ENCODE results near the gene MLX. TPM values are rescaled to one million over a fixed set of nuclear protein-coding genes. Genes with fewer than 3 reads are reported as not detected.
A peak's percentile ranks its signal among the peaks of the same experiment; 100 is the strongest.
"Not testable (repeated sequence)": the region's sequence is repeated elsewhere in the genome, so short reads cannot be mapped to it uniquely, and the experiment has no call there.

Gene MLX
- total RNA-seq, 1 experiment from 2014 or later: 44.7 TPM

GRCh38 chr17:42608305-42609181 is 41.6 kb downstream of the MLX start:
- in situ Hi-C loops (cut with HindIII; ENCODE audit: low sequenced_read_pairs): loop anchor here (5.0 kb wide), 1 partner anchor 59 kb away; no protein-coding TSS in a partner anchor
- no peak for DNase-seq (ENCODE audit: low spot score)

DNA sequence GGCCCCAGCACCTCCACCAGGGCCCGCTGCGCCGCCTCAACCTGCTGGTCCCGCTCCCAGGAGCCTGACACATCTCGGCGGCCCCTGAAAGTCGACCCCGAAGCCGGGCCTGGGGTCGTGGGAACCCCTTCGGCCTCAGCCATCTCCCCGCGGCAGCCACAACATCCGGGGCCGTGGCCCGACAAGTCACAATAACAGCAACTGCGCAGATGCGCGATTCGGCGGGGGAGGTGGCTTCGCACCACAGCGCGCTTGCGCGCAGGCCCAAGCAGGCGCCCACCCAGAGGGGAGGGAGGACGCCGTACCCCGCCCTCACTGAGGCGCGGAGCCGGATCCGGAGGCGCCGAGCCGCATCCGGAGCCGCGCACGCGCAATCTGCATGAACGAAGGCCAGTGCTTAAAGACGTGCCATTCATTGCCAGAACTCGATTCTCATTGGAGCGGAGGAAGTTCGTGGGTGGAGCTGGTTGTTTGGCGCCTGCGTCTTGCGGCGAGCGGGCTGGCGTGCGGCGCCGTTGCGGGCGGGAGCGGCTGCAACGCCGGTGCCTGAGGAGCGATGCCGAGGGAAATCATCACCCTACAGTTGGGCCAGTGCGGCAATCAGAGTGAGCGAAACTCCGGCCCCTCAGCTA is 42.4 kb downstream of the MLX start, which contains the start of the genes RETREG3 and TUBG1:
TSS of gene RETREG3 (minus strand) at position 193 of the 632 bp plus-strand sequence. CDS start at position 143, 50 bp downstream.
TSS of gene TUBG1 (plus strand) at position 502 of the 632 bp plus-strand sequence. CDS start at position 557, 55 bp downstream.
- in situ Hi-C loops (cut with HindIII; ENCODE audit: low sequenced_read_pairs): loop anchor here (5.0 kb wide), 1 partner anchor 58 kb away; no protein-coding TSS in a partner anchor
- peak; percentile 99 for DNase-seq (ENCODE audit: low spot score)

DNA sequence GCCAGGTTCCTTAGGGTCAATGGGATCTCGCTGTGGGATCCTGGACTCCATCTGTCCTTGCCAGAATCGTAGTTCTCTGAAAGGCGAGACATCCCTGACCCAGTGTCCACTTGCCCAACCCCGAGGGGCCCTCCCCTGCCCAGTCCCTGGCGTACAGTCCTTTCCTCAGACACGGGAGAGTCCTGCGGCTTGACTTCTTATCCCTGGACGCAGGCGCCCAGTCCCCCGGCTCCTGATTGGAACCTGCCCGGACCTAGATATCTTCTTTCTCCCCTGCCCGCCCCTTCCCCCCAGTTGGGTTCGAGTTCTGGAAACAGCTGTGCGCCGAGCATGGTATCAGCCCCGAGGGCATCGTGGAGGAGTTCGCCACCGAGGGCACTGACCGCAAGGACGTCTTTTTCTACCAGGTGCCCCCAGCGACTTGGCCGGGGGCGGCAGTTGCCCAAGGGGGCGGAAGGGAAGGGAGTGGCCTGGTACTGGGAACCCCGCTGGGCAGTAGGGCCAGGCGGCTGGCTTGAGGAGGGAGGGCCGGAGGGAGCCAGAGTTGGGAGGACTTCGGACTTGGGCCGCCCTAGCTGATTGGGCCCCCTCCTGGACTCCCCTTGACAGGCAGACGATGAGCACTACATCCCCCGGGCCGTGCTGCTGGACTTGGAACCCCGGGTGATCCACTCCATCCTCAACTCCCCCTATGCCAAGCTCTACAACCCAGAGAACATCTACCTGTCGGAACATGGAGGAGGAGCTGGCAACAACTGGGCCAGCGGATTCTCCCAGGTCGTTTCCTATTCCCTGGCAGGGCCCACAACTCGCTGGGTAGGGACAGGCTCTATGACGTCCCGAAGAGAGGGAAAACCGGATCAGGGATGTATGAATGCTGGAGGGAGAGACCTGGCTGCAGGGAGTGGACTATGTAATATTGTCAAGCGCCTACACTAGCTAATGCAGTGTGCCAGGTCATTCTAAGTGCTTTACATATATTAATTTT is 43.2 kb downstream of the MLX start:
- DNase-seq (ENCODE audit: low spot score): not testable (repeated sequence)
- in situ Hi-C loops (cut with HindIII; ENCODE audit: low sequenced_read_pairs): loop anchor here (5.0 kb wide), 1 partner anchor 57 kb away; no protein-coding TSS in a partner anchor

DNA sequence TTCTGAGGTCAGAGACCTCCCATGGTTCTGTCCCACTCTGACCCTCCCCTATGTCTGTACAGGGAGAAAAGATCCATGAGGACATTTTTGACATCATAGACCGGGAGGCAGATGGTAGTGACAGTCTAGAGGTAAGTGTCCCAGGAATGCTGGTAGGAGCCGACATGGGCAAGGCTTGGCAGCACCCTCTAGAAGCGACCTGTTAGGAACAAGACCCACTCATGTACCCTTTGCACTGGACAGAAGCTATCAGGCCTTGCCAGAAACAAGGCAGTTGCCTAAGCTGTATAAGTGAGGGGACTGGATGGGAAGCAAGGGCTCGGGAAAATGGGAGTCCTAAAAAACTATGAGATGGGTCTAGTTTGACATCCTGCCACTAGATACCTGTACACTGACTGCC is 45.1 kb downstream of the MLX start:
- in situ Hi-C loops (cut with HindIII; ENCODE audit: low sequenced_read_pairs): no loop called here
- DNase-seq (ENCODE audit: low spot score): no peak

- DNase-seq (ENCODE audit: low spot score): no peak
These were observed 46.9 kb downstream of the MLX start for GRCh38 chr17:42613699-42614295.

DNA sequence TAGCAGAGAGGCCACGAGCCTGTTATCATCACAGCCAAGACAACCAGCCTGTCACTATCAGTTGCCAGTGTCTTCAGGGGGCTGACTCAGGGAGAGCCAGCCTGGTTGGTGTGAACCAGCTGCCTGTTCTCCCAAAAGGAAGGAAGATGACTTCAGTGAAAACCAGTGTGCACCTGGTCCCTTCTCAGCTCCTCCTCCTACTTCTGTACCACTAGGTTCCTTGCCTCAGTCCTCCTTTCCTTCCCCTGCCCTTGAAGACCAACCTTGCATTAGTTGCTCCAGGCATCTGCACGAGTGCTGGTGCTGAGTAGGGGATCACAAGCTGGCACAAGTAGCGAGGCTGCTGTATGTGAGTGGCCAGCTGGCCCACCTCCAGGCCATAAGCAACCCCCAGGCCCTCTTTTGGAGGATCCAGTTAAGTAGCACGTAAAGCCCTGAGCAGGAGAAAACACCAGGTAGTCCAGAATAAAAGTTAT is 51.1 kb downstream of the MLX start:
- in situ Hi-C loops (cut with HindIII; ENCODE audit: low sequenced_read_pairs): no loop called here
- no peak for DNase-seq (ENCODE audit: low spot score)

More at GRCh38 chr17:42613699-42614295, 46.9 kb downstream of the MLX start:
- in situ Hi-C loops (cut with HindIII; ENCODE audit: low sequenced_read_pairs): no loop called here

- in situ Hi-C loops (cut with HindIII; ENCODE audit: low sequenced_read_pairs): no loop called here
- DNase-seq (ENCODE audit: low spot score): peak; percentile 34
These were observed 51.7 kb downstream of the MLX start for GRCh38 chr17:42618442-42619150.

DNA sequence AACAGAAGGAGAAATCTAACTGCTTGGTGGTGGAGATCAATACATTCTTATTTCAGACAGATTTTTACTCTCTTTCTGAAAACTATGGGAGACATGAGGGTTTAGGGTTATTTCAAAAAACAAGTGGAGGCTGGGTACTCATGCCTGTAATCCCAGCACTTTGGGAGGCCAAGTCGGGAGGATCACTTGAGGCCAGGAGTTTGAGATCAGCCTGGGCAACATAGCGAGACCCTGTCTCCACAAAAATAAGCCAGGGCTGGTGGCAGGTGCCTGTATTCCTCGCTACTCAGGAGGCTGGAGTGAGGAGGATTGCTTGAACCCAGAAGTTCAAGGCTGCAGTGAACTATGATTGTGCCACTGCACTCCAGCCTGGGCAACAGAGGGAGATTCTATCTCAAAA is 55.1 kb downstream of the MLX start:
- in situ Hi-C loops (cut with HindIII; ENCODE audit: low sequenced_read_pairs); DNase-seq (ENCODE audit: low spot score): not testable (repeated sequence)

Other genes with a start within 250 kb of the MLX start
- gene STAT3, start 178.7 kb upstream of the MLX start, total RNA-seq (2014; rRNA removed; shearing (Covaris generic)): 48.8 and 58.5 TPM in 2 replicates
- 755 and 829 TPM in 2 replicates for gene CAVIN1, start 143.8 kb upstream of the MLX start, total RNA-seq (2014; rRNA removed; shearing (Covaris generic))
- 54.0 and 112 TPM in 2 replicates for gene ATP6V0A1, start 108.2 kb upstream of the MLX start, total RNA-seq (2014; rRNA removed; shearing (Covaris generic))
- 49.3 and 83.0 TPM in 2 replicates for gene NAGLU, start 30.9 kb upstream of the MLX start, total RNA-seq (2014; rRNA removed; shearing (Covaris generic))
- gene HSD17B1, start 14.2 kb upstream of the MLX start, total RNA-seq (2014; rRNA removed; shearing (Covaris generic)): 3.5 and 4.4 TPM in 2 replicates
- gene COASY, start 5.0 kb upstream of the MLX start, total RNA-seq (2014; rRNA removed; shearing (Covaris generic)): 11.9 and 19.2 TPM in 2 replicates
- 6.2 and 14.9 TPM in 2 replicates for gene PSMC3IP, start 10.6 kb downstream of the MLX start, total RNA-seq (2014; rRNA removed; shearing (Covaris generic))
- 26.1 and 30.4 TPM in 2 replicates for gene RETREG3, start 42.3 kb downstream of the MLX start, total RNA-seq (2014; rRNA removed; shearing (Covaris generic))
- gene TUBG1, start 42.6 kb downstream of the MLX start, total RNA-seq (2014; rRNA removed; shearing (Covaris generic)): 51.4 and 102 TPM in 2 replicates
- 1.1 and 3.2 TPM in 2 replicates for gene TUBG2, start 92.2 kb downstream of the MLX start, total RNA-seq (2014; rRNA removed; shearing (Covaris generic))
- gene PLEKHH3, start 109.9 kb downstream of the MLX start, total RNA-seq (2014; rRNA removed; shearing (Covaris generic)): 46.1 and 51.0 TPM in 2 replicates
- gene CCR10, start 114.7 kb downstream of the MLX start, total RNA-seq (2014; rRNA removed; shearing (Covaris generic)): 20.1 and 24.2 TPM in 2 replicates
- gene CNTNAP1, start 115.4 kb downstream of the MLX start, total RNA-seq (2014; rRNA removed; shearing (Covaris generic)): 11.4 and 13.3 TPM in 2 replicates
- gene EZH1, start 177.9 kb downstream of the MLX start, total RNA-seq (2014; rRNA removed; shearing (Covaris generic)): 10.0 and 14.7 TPM in 2 replicates
- gene RAMP2, start 194.1 kb downstream of the MLX start, total RNA-seq (2014; rRNA removed; shearing (Covaris generic)): 0.51 and 1.5 TPM in 2 replicates
- 150 and 199 TPM in 2 replicates for gene VPS25, start 206.3 kb downstream of the MLX start, total RNA-seq (2014; rRNA removed; shearing (Covaris generic))
- not detected in 2 replicates for gene WNK4, start 213.5 kb downstream of the MLX start, total RNA-seq (2014; rRNA removed; shearing (Covaris generic))
- 53.7 and 75.4 TPM in 2 replicates for gene COA3, start 231.6 kb downstream of the MLX start, total RNA-seq (2014; rRNA removed; shearing (Covaris generic))
- gene CNTD1, start 231.8 kb downstream of the MLX start, total RNA-seq (2014; rRNA removed; shearing (Covaris generic)): 0.18 TPM in 1 of 2 replicates, not detected in the other